Natural killer cell treated with Interleukin-12 subunit alpha and Interleukin-12 subunit beta and Interleukin-15 and Interleukin-18, amount 100 ng/mL, for 72 hours (primary cell): ENCODE data around the gene ELOVL2. TPM values are rescaled to one million over a fixed set of nuclear protein-coding genes. Genes with fewer than 3 reads are reported as not detected.

Source experiments
- ATAC-seq, 2 donors: fragments of 150-1000 bp; cut with Tn5 transposase in 1 of 2; sonication (Bioruptor Pico), chemical (Tn5 transposase) in 1 of 2; 2 replicates each; pipeline ENCODE4 v1.10.0; 2021
- DNase-seq: peaks from one replicate; pipeline ENCODE4 v3.0.0; 2022; ENCODE audit warnings: low spot score
- H3K27ac Mint-ChIP-seq, 2 donors: 1 replicate in 1 of 2; 2 replicates in 1 of 2; pipeline ENCODE4 v1.8.0; 2022; ENCODE audit warnings: mixed read lengths in 2 of 2, mild to moderate bottlenecking in 1 of 2, moderate library complexity in 1 of 2
- H3K27me3 Mint-ChIP-seq, 2 donors: 1 replicate in 1 of 2; 2 replicates in 1 of 2; pipeline ENCODE4 v1.8.0; 2022; ENCODE audit warnings: mixed read lengths in 2 of 2
- H3K36me3 Mint-ChIP-seq: one replicate; pipeline ENCODE4 v1.8.0; 2022; ENCODE audit warnings: mixed read lengths
- H3K4me1 Mint-ChIP-seq, 2 donors: 1 replicate in 1 of 2; 2 replicates in 1 of 2; pipeline ENCODE4 v1.8.0; 2022; ENCODE audit warnings: low read depth in 2 of 2, mixed read lengths in 2 of 2, mild to moderate bottlenecking in 1 of 2
- H3K4me3 Mint-ChIP-seq: one replicate; pipeline ENCODE4 v1.8.0; 2022; ENCODE audit warnings: mixed read lengths
- H3K9me3 Mint-ChIP-seq: 2 replicates; pipeline ENCODE4 v1.8.0; 2022; ENCODE audit warnings: mixed read lengths
- total RNA-seq, 2 donors: library from RNA; stranded (reverse); gene quantifications; one replicate each; pipeline ENCODE4 v1.2.3, GENCODE V29; 2022

ELOVL2 gene
- total RNA-seq, 2 donors from 2014 or later = not detected

GRCh38 chr6:11069760-11070159 lies 25.7 kb upstream of the ELOVL2 start:
- Mint-ChIP-seq H3K27ac (no peak overlapping the region), H3K9me3 (no peaks in the 10 kb centered on the region), H3K27me3 (peaks cover 0 to 15% of the 10 kb centered on the region in 2 donors), H3K4me3 (no peak overlapping the region), H3K36me3 (no peaks in the 10 kb centered on the region), H3K4me1 (no peaks in the 10 kb centered on the region)
- DNase-seq = no peak
- no peak for ATAC-seq

GRCh38 chr6:11067348-11067747 lies 23.2 kb upstream of the ELOVL2 start:
- H3K4me3 Mint-ChIP-seq = no peak overlapping the region
- no peak for ATAC-seq
- no peaks in the 10 kb centered on the region for H3K4me1 Mint-ChIP-seq
- H3K36me3 Mint-ChIP-seq = no peaks in the 10 kb centered on the region
- peaks cover 9 to 20% of the 10 kb centered on the region in 2 donors for H3K27me3 Mint-ChIP-seq
- no peak for DNase-seq
- no peak overlapping the region for H3K27ac Mint-ChIP-seq
- H3K9me3 Mint-ChIP-seq = no peaks in the 10 kb centered on the region

GRCh38 chr6:11066505-11067347 lies 22.6 kb upstream of the ELOVL2 start:
- Mint-ChIP-seq H3K27me3 (peaks cover 9 to 18% of the 10 kb centered on the region in 2 donors), H3K4me3 (no peak overlapping the region), H3K36me3 (no peaks in the 10 kb centered on the region), H3K9me3 (no peaks in the 10 kb centered on the region), H3K4me1 (no peaks in the 10 kb centered on the region), H3K27ac (no peak overlapping the region)
- DNase-seq (no peak), ATAC-seq (no peak)

- H3K9me3 Mint-ChIP-seq = no peaks in the 10 kb centered on the region
- no peaks in the 10 kb centered on the region for H3K4me1 Mint-ChIP-seq
- ATAC-seq = no peak
- H3K27ac Mint-ChIP-seq = no peak overlapping the region
- H3K36me3 Mint-ChIP-seq = no peaks in the 10 kb centered on the region
- H3K4me3 Mint-ChIP-seq = no peak overlapping the region
- peaks cover 9 to 20% of the 10 kb centered on the region in 2 donors for H3K27me3 Mint-ChIP-seq
- no peak for DNase-seq
Measured at GRCh38 chr6:11065436-11066202, 21.5 kb upstream of the ELOVL2 start.

- no peak overlapping the region for H3K4me3 Mint-ChIP-seq
- no peaks in the 10 kb centered on the region for H3K9me3 Mint-ChIP-seq
- no peaks in the 10 kb centered on the region for H3K4me1 Mint-ChIP-seq
- DNase-seq (no peak), ATAC-seq (no peak)
- H3K27me3 Mint-ChIP-seq = peaks cover 9 to 20% of the 10 kb centered on the region in 2 donors
- no peaks in the 10 kb centered on the region for H3K36me3 Mint-ChIP-seq
- H3K27ac Mint-ChIP-seq = no peak overlapping the region
Measured at GRCh38 chr6:11064836-11065235, 20.7 kb upstream of the ELOVL2 start.

- ATAC-seq (no peak), DNase-seq (no peak)
- Mint-ChIP-seq H3K27ac (no peak overlapping the region), H3K27me3 (peaks cover 9 to 17% of the 10 kb centered on the region in 2 donors), H3K9me3 (no peaks in the 10 kb centered on the region), H3K4me1 (no peaks in the 10 kb centered on the region), H3K4me3 (no peak overlapping the region), H3K36me3 (no peaks in the 10 kb centered on the region)
Measured at GRCh38 chr6:11062715-11063114, 18.6 kb upstream of the ELOVL2 start.

- no peak for DNase-seq
- Mint-ChIP-seq H3K27me3 (peaks cover 9 to 17% of the 10 kb centered on the region in 2 donors), H3K4me3 (no peak overlapping the region), H3K9me3 (no peaks in the 10 kb centered on the region), H3K27ac (no peak overlapping the region), H3K36me3 (no peaks in the 10 kb centered on the region), H3K4me1 (no peaks in the 10 kb centered on the region)
- no peak for ATAC-seq
Measured at GRCh38 chr6:11062083-11062482, 18.0 kb upstream of the ELOVL2 start.

- H3K4me1 Mint-ChIP-seq = no peaks in the 10 kb centered on the region
- no peaks in the 10 kb centered on the region for H3K36me3 Mint-ChIP-seq
- DNase-seq = no peak
- H3K27me3 Mint-ChIP-seq = peaks cover 10 to 12% of the 10 kb centered on the region in 2 donors
- H3K27ac Mint-ChIP-seq = no peak overlapping the region
- ATAC-seq = no peak
- no peaks in the 10 kb centered on the region for H3K9me3 Mint-ChIP-seq
- no peak overlapping the region for H3K4me3 Mint-ChIP-seq
Measured at GRCh38 chr6:11058406-11058805, 14.3 kb upstream of the ELOVL2 start.

- H3K9me3 Mint-ChIP-seq = no peaks in the 10 kb centered on the region
- no peak overlapping the region for H3K4me3 Mint-ChIP-seq
- H3K27ac Mint-ChIP-seq = no peak overlapping the region
- ATAC-seq = no peak
- peaks cover 7% of the 10 kb centered on the region in 2 donors for H3K27me3 Mint-ChIP-seq
- DNase-seq = no peak
- H3K36me3 Mint-ChIP-seq = no peaks in the 10 kb centered on the region
- no peaks in the 10 kb centered on the region for H3K4me1 Mint-ChIP-seq
Measured at GRCh38 chr6:11056871-11057270, 12.8 kb upstream of the ELOVL2 start.

GRCh38 chr6:11055127-11055627 lies 11.1 kb upstream of the ELOVL2 start:
- ATAC-seq (no peak), DNase-seq (no peak)
- Mint-ChIP-seq H3K27ac (no peak overlapping the region), H3K27me3 (peaks cover 12 to 13% of the 10 kb centered on the region in 2 donors), H3K36me3 (no peaks in the 10 kb centered on the region), H3K4me3 (no peak overlapping the region), H3K9me3 (no peaks in the 10 kb centered on the region), H3K4me1 (no peaks in the 10 kb centered on the region)

GRCh38 chr6:11054722-11055121 lies 10.6 kb upstream of the ELOVL2 start:
- ATAC-seq (no peak), DNase-seq (no peak)
- Mint-ChIP-seq H3K36me3 (no peaks in the 10 kb centered on the region), H3K4me1 (no peaks in the 10 kb centered on the region), H3K4me3 (no peak overlapping the region), H3K27ac (no peak overlapping the region), H3K27me3 (peaks cover 12 to 14% of the 10 kb centered on the region in 2 donors), H3K9me3 (no peaks in the 10 kb centered on the region)

- Mint-ChIP-seq H3K27me3 (peaks cover 14 to 19% of the 10 kb centered on the region in 2 donors), H3K4me3 (no peak overlapping the region), H3K36me3 (no peaks in the 10 kb centered on the region), H3K9me3 (no peaks in the 10 kb centered on the region), H3K27ac (no peak overlapping the region), H3K4me1 (no peaks in the 10 kb centered on the region)
- ATAC-seq = no peak
- DNase-seq = no peak
Measured at GRCh38 chr6:11053307-11053706, 9.2 kb upstream of the ELOVL2 start.

- Mint-ChIP-seq H3K27ac (no peak overlapping the region), H3K4me1 (no peaks in the 10 kb centered on the region), H3K4me3 (no peak overlapping the region), H3K36me3 (no peaks in the 10 kb centered on the region), H3K9me3 (no peaks in the 10 kb centered on the region), H3K27me3 (peaks cover 25 to 30% of the 10 kb centered on the region in 2 donors)
- ATAC-seq (no peak), DNase-seq (no peak)
Measured at GRCh38 chr6:11050731-11051130, 6.6 kb upstream of the ELOVL2 start.

GRCh38 chr6:11044712-11045167 lies 635 bp upstream of the ELOVL2 start:
- Mint-ChIP-seq H3K4me1 (peaks cover 6 to 13% of the 10 kb centered on the region in 2 donors), H3K9me3 (no peaks in the 10 kb centered on the region), H3K36me3 (peaks cover 7% of the 10 kb centered on the region), H3K27ac (no peak overlapping the region), H3K4me3 (peak overlapping the region; percentile 72), H3K27me3 (peaks cover 43 to 60% of the 10 kb centered on the region in 2 donors)
- ATAC-seq (no peak), DNase-seq (no peak)
